GM12878 (cell line): Measurements from ENCODE around the gene MIA3. TPM values are rescaled to one million over a fixed set of nuclear protein-coding genes. Genes with fewer than 3 reads are reported as not detected.

ENCODE experiments used
- ASH2L ChIP-seq: fragments of 300-600, 200-600 bp; sonication (generic); IDR thresholded peaks from 2 replicates; pipeline ENCODE4 v1.6.1; 2017; ENCODE audit warnings: low read depth, mild to moderate bottlenecking, borderline replicate concordance
- ATF7 ChIP-seq: fragments of 450-650 bp; IDR thresholded peaks from 2 replicates; pipeline ENCODE4 v1.6.1; 2016; ENCODE audit warnings: low read depth, mild to moderate bottlenecking
- BACH1 ChIP-seq: fragments of 450-650 bp; IDR thresholded peaks from 2 replicates; pipeline ENCODE4 v1.6.1; 2017; ENCODE audit warnings: mild to moderate bottlenecking, borderline replicate concordance
- BCL11A ChIP-seq: IDR thresholded peaks from 2 replicates; pipeline ENCODE4 v1.6.1; 2011; ENCODE audit warnings: low read depth, low read length
- CHD2 ChIP-seq: IDR thresholded peaks from 2 replicates; pipeline ENCODE4 v1.6.1; 2011; ENCODE audit warnings: low read depth, low read length, improper control_type of control experiment, borderline replicate concordance
- CREB1 ChIP-seq: IDR thresholded peaks from 2 replicates; pipeline ENCODE4 v1.6.1; 2012; ENCODE audit warnings: low read depth, mild to moderate bottlenecking, inconsistent platforms
- DPF2 ChIP-seq: fragments of 450-650 bp; IDR thresholded peaks from 2 replicates; pipeline ENCODE4 v1.6.1; 2017; ENCODE audit warnings: mild to moderate bottlenecking
- EED ChIP-seq: sonication (generic); IDR thresholded peaks from 2 replicates; pipeline ENCODE4 v1.6.1; 2016; ENCODE audit warnings: antibody characterized with exemption, low read depth
- FOXK2 ChIP-seq: fragments of 450-650 bp; IDR thresholded peaks from 2 replicates; pipeline ENCODE4 v1.6.1; 2017; ENCODE audit warnings: mild to moderate bottlenecking, moderate library complexity
- IKZF2 ChIP-seq, 2 experiments: fragments of 450-650 bp; IDR thresholded peaks; 2 replicates each; pipeline ENCODE4 v1.6.1; 2017; ENCODE audit warnings: mild to moderate bottlenecking in 2 of 2, moderate library complexity in 2 of 2
- MAX ChIP-seq: IDR thresholded peaks from 2 replicates; pipeline ENCODE4 v1.6.1; 2012; ENCODE audit warnings: low read depth, low read length, improper control_type of control experiment
- NFIC ChIP-seq: IDR thresholded peaks from 2 replicates; pipeline ENCODE4 v1.6.1; 2012; ENCODE audit warnings: low read depth, mild to moderate bottlenecking, inconsistent platforms, low read length, moderate library complexity
- PBX3 ChIP-seq: IDR thresholded peaks from 2 replicates; pipeline ENCODE4 v1.6.1; 2011; ENCODE audit warnings: mild to moderate bottlenecking, low read depth, low read length, moderate library complexity; ENCODE audit not compliant: insufficient replicate concordance
- PML ChIP-seq: IDR thresholded peaks from 2 replicates; pipeline ENCODE4 v1.6.1; 2012; ENCODE audit warnings: low read length, inconsistent platforms
- RCOR1 ChIP-seq: conservative IDR thresholded peaks from 2 replicates; pipeline ENCODE4 v1.6.1; 2012; ENCODE audit warnings: low read depth, low read length, improper control_type of control experiment
- SIN3A ChIP-seq: IDR thresholded peaks from 2 replicates; pipeline ENCODE4 v1.6.1; 2012; ENCODE audit warnings: low read depth, low read length, improper control_type of control experiment
- SPI1 ChIP-seq: IDR thresholded peaks from 2 replicates; pipeline ENCODE4 v1.6.1; 2011; ENCODE audit warnings: low read depth, mild to moderate bottlenecking, low read length, moderate library complexity, borderline replicate concordance; ENCODE audit not compliant: insufficient read depth
- SRF ChIP-seq, 2 experiments: IDR thresholded peaks; 2 replicates each; pipeline ENCODE4 v1.6.1; 2011; ENCODE audit warnings: low read depth in 2 of 2, low read length in 2 of 2, mild to moderate bottlenecking in 1 of 2, moderate library complexity in 1 of 2
- STAT1 ChIP-seq: fragments of 450-650 bp; conservative IDR thresholded peaks from 2 replicates; pipeline ENCODE4 v1.6.1; 2014; ENCODE audit warnings: antibody characterized with exemption, mild to moderate bottlenecking
- STAT3 ChIP-seq: IDR thresholded peaks from 2 replicates; pipeline ENCODE4 v1.6.1; 2011; ENCODE audit warnings: low read depth, low read length, improper control_type of control experiment
- TBL1XR1 ChIP-seq: IDR thresholded peaks from 2 replicates; pipeline ENCODE4 v1.6.1; 2012; ENCODE audit warnings: low read depth, low read length, improper control_type of control experiment
- TCF12 ChIP-seq: IDR thresholded peaks from 2 replicates; pipeline ENCODE4 v1.6.1; 2011; ENCODE audit warnings: low read depth, mild to moderate bottlenecking, low read length
- USF2 ChIP-seq: IDR thresholded peaks from 2 replicates; pipeline ENCODE4 v1.6.1; 2011; ENCODE audit warnings: low read depth, low read length, improper control_type of control experiment, borderline replicate concordance
- YY1 ChIP-seq: IDR thresholded peaks from 2 replicates; pipeline ENCODE4 v1.6.1; 2011; ENCODE audit warnings: low read depth, mild to moderate bottlenecking, low read length
- ZNF207 ChIP-seq: fragments of 450-650 bp; IDR thresholded peaks from 2 replicates; pipeline ENCODE4 v1.6.1; 2014; ENCODE audit warnings: antibody characterized with exemption, mild to moderate bottlenecking, borderline replicate concordance
- ZNF24 ChIP-seq: fragments of 450-650 bp; IDR thresholded peaks from 2 replicates; pipeline ENCODE4 v1.6.1; 2017; ENCODE audit warnings: antibody characterized with exemption, mild to moderate bottlenecking
- polyA plus RNA-seq, 11 experiments: library from polyadenylated mRNA; depleted of rRNA in 4 of 11; unstranded in 6 of 11; stranded (reverse) in 5 of 11; fragments of >200 nt; fragmentation: Nextera tagmentation in 4 of 11; fragmentation: Illumina TruSeq in 1 of 11; extraction: Ambion mirVana in 4 of 11; extraction: Trizol in 1 of 11; gene quantifications; 1 replicate in 1 of 11; 2 replicates in 10 of 11; pipeline versions ENCODE4 v1.2.1 to v1.2.3, GENCODE V29; 2011 to 2016; ENCODE audit warnings: inconsistent platforms in 2 of 11, missing spikeins in 2 of 11, low read depth in 1 of 11
- total RNA-seq, 4 experiments: library from RNA; depleted of rRNA in 3 of 4; stranded (reverse); fragments of >200 nt in 3 of 4; fragmentation: Illumina TruSeq in 1 of 4; extraction: Trizol in 1 of 4; gene quantifications; 2 replicates each; pipeline versions ENCODE4 v1.2.1 to v1.2.3, GENCODE V29; 2013 to 2021
- TF ChIP-seq, protein P1 (sequence below): fragments of 450-650 bp; IDR thresholded peaks from 2 replicates; pipeline ENCODE4 v1.6.1; 2016; ENCODE audit warnings: mild to moderate bottlenecking, moderate library complexity, borderline replicate concordance

MIA3 gene
- total and polyA plus RNA-seq, 10 of the 15 experiments (the other 5 are each of a cell fraction or from before 2014, with no cell fraction given) = 12.9 to 50.8 (median 30.3) TPM

DNA sequence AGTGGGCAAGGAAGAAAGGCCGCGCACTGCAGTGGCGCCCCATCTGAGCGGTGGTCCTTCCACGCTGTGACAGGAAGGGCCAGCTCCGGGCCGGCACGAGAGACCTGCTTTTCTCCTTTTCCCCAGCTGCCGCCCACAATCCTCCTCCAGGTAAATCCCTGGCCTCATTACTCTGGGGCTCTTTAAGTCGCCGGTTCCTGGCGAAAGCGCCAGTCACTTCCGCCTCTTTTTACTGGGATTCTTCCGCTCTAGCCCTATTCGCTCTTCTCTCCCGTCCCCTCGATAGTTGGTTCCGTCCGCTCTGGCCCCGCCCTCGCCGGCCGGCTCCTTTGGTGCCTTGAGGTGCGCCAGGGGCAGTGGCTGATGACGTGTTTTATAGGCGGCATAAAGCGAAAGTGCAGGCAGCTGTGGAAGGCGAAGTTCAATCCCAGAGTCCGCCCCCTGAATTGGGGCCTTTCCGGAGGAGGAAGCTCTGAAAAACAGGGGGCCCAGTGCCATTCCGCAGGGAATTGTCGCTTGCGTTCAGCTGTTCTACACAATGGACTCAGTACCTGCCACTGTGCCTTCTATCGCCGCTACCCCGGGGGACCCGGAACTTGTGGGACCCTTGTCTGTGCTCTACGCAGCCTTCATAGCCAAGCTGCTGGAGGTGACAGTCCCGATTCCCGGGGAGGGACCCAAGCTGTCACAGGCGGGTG is 26.2 kb downstream of the MIA3 start (continued):
- TF ChIP-seq USF2 (no peak), BACH1 (peak; percentile 33; the same call in 1 of the 2 replicates), TBL1XR1 (peak; percentile 39), NFIC (peak; percentile 54; the same call in 1 of the 2 replicates), ATF7 (peak; percentile 98), ZNF24 (no peak), CREB1 (peak; percentile 99), PML (peak; percentile 96), STAT1 (peak; percentile 27; the same call in 1 of the 2 replicates), DPF2 (0 out of 2 replicates have a peak, but pooled peaks have one; percentile 34), IKZF2 (IDR thresholded peaks at IDR 0.05) (peak; percentile 74 to 75), MAX (peak; percentile 61), SPI1 (peak; percentile 44; the same call in 1 of the 2 replicates), STAT3 (no peak), BCL11A (no peak), FOXK2 (peak; percentile 95), SIN3A (peak; percentile 95), RCOR1 (no peak), YY1 (peak; percentile 63), PBX3 (no peak), EED (peak; percentile 52), SRF (IDR thresholded peaks at IDR 0.05; ENCODE audit: low read depth in 2 of 2, low read length in 2 of 2) (peak in 1 of 2 experiments; percentile 93; a peak in 2 of 4 replicates), ZNF207 (peak; percentile 29), CHD2 (peak; percentile 79; the same call in 1 of the 2 replicates), TCF12 (peak; percentile 73), ASH2L (no peak)
- TF ChIP-seq, protein P1, sequence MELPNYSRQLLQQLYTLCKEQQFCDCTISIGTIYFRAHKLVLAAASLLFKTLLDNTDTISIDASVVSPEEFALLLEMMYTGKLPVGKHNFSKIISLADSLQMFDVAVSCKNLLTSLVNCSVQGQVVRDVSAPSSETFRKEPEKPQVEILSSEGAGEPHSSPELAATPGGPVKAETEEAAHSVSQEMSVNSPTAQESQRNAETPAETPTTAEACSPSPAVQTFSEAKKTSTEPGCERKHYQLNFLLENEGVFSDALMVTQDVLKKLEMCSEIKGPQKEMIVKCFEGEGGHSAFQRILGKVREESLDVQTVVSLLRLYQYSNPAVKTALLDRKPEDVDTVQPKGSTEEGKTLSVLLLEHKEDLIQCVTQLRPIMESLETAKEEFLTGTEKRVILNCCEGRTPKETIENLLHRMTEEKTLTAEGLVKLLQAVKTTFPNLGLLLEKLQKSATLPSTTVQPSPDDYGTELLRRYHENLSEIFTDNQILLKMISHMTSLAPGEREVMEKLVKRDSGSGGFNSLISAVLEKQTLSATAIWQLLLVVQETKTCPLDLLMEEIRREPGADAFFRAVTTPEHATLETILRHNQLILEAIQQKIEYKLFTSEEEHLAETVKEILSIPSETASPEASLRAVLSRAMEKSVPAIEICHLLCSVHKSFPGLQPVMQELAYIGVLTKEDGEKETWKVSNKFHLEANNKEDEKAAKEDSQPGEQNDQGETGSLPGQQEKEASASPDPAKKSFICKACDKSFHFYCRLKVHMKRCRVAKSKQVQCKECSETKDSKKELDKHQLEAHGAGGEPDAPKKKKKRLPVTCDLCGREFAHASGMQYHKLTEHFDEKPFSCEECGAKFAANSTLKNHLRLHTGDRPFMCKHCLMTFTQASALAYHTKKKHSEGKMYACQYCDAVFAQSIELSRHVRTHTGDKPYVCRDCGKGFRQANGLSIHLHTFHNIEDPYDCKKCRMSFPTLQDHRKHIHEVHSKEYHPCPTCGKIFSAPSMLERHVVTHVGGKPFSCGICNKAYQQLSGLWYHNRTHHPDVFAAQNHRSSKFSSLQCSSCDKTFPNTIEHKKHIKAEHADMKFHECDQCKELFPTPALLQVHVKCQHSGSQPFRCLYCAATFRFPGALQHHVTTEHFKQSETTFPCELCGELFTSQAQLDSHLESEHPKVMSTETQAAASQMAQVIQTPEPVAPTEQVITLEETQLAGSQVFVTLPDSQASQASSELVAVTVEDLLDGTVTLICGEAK = peak; percentile 79; the same call in 1 of the 2 replicates
